HEK293 (cell line): ENCODE data around the gene CNPPD1.

Experiments used
- CTCF ChIP-seq: fragments of 450-650 bp; formaldehyde crosslinking; IDR thresholded peaks from 2 replicates; pipeline ENCODE4 v1.5.1; 2016; ENCODE audit warnings: missing biosample characterization, missing genetic modification characterization
- SALL2 ChIP-seq: fragments of 450-650 bp; formaldehyde crosslinking; IDR thresholded peaks from 2 replicates; pipeline ENCODE4 v1.5.0; 2017; ENCODE audit warnings: missing biosample characterization, mild to moderate bottlenecking, missing genetic modification characterization, borderline replicate concordance
- ZNF114 ChIP-seq: fragments of 450-650 bp; formaldehyde crosslinking; IDR thresholded peaks from 2 replicates; pipeline ENCODE4 v1.5.0; 2017; ENCODE audit warnings: missing biosample characterization, missing genetic modification characterization

GRCh38 chr2:219180961-219181360 lies 4.2 kb upstream of the CNPPD1 start:
- no peak for TF ChIP-seq CTCF (tag by site-specific recombination)
- no peak for TF ChIP-seq SALL2 (tag by site-specific recombination)
- TF ChIP-seq ZNF114 (tag by site-specific recombination) = no peak
